HEK293 (cell line): Measurements from ENCODE around the gene SERTAD4.

Experiments
- CTCF ChIA-PET: fragments of 350-600 bp; formaldehyde crosslinking; extraction: SDS; loops from one replicate; lab custom pipeline; 2021; ENCODE audit warnings: antibody characterized with exemption; lab: Yijun Ruan, JAX
- POLR2A ChIA-PET: fragments of 300-600 bp; formaldehyde crosslinking; extraction: SDS; loops from one replicate; lab custom pipeline; 2020; ENCODE audit warnings: antibody characterized with exemption, inconsistent platforms; lab: Yijun Ruan, JAX
- H3K27ac ChIP-seq: fragments of 200-500 bp; sonication (Bioruptor generic); 2 replicates; pipeline ENCODE4 v1.5.1; 2014; ENCODE audit warnings: low read depth, low read length, control low read depth, inconsistent platforms; ENCODE audit errors: extremely low read depth
- H3K36me3 ChIP-seq, 2 experiments: fragments of 200-500 bp in 1 of 2; sonication (Bioruptor generic) in 1 of 2; 1 replicate in 1 of 2; 2 replicates in 1 of 2; pipeline ENCODE4 v1.5.1; 2014 to 2017; ENCODE audit warnings: inconsistent platforms in 2 of 2, low read length in 2 of 2; ENCODE audit not compliant: control insufficient read depth in 2 of 2, insufficient read depth in 1 of 2
- H3K4me1 ChIP-seq: fragments of 200-500 bp; sonication (Bioruptor generic); 2 replicates; pipeline ENCODE4 v1.5.1; 2014; ENCODE audit warnings: mild to moderate bottlenecking, low read length, inconsistent platforms; ENCODE audit not compliant: control insufficient read depth, insufficient read depth
- H3K4me3 ChIP-seq: 2 replicates; pipeline ENCODE4 v1.5.1; 2011; ENCODE audit warnings: low read depth, mild to moderate bottlenecking, control low read depth, low read length, moderate library complexity
- H3K9me3 ChIP-seq: fragments of 200-500 bp; sonication (Bioruptor generic); 2 replicates; pipeline ENCODE4 v1.5.1; 2014; ENCODE audit warnings: low read depth, low read length, inconsistent platforms; ENCODE audit not compliant: control insufficient read depth, insufficient read depth
- GLIS2 ChIP-seq: fragments of 450-650 bp; formaldehyde crosslinking; IDR thresholded peaks from 2 replicates; pipeline ENCODE4 v1.5.1; 2016; ENCODE audit warnings: missing biosample characterization, missing genetic modification characterization
- IKZF3 ChIP-seq: fragments of 450-650 bp; IDR thresholded peaks from 2 replicates; pipeline ENCODE4 v1.5.0; 2018; ENCODE audit warnings: missing biosample characterization, mild to moderate bottlenecking, missing genetic modification characterization, moderate library complexity
- KLF8 ChIP-seq: fragments of 450-650 bp; formaldehyde crosslinking; IDR thresholded peaks from 2 replicates; pipeline ENCODE4 v1.5.1; 2016; ENCODE audit warnings: missing biosample characterization, missing genetic modification characterization
- PRDM1 ChIP-seq: fragments of 450-650 bp; formaldehyde crosslinking; IDR thresholded peaks from 2 replicates; pipeline ENCODE4; 2016; ENCODE audit warnings: missing biosample characterization, missing genetic modification characterization
- SP7 ChIP-seq: fragments of 450-650 bp; formaldehyde crosslinking; IDR thresholded peaks from 2 replicates; pipeline ENCODE4 v1.5.1; 2016; ENCODE audit warnings: missing biosample characterization, missing genetic modification characterization
- TRIM28 ChIP-seq: IDR thresholded peaks from 2 replicates; pipeline ENCODE4 v1.6.1; 2011; ENCODE audit warnings: low read length, control low read depth, borderline replicate concordance
- ZBTB48 ChIP-seq: fragments of 450-650 bp; formaldehyde crosslinking; IDR thresholded peaks from 2 replicates; pipeline ENCODE4 v1.5.1; 2016; ENCODE audit warnings: missing biosample characterization, missing genetic modification characterization
- ZFP3 ChIP-seq: fragments of 450-650 bp; formaldehyde crosslinking; IDR thresholded peaks from 2 replicates; pipeline ENCODE4 v1.5.1; 2016; ENCODE audit warnings: low read depth, missing biosample characterization, missing genetic modification characterization
- ZNF10 ChIP-seq: fragments of 450-650 bp; formaldehyde crosslinking; IDR thresholded peaks from 2 replicates; pipeline ENCODE4 v1.5.1; 2017; ENCODE audit warnings: missing biosample characterization, missing genetic modification characterization
- ZNF19 ChIP-seq: fragments of 450-650 bp; formaldehyde crosslinking; IDR thresholded peaks from 2 replicates; pipeline ENCODE4; 2016; ENCODE audit warnings: missing biosample characterization, missing genetic modification characterization, low read depth
- ZNF202 ChIP-seq: fragments of 450-650 bp; formaldehyde crosslinking; IDR thresholded peaks from 2 replicates; pipeline ENCODE4 v1.5.1; 2016; ENCODE audit warnings: missing biosample characterization, missing genetic modification characterization, borderline replicate concordance
- ZNF23 ChIP-seq: fragments of 450-650 bp; formaldehyde crosslinking; IDR thresholded peaks from 2 replicates; pipeline ENCODE4 v1.5.1; 2016; ENCODE audit warnings: missing biosample characterization, missing genetic modification characterization, borderline replicate concordance
- ZNF274 ChIP-seq, 2 experiments: fragments of 200-500 bp in 1 of 2; fragments of 450-650 bp in 1 of 2; sonication (Bioruptor generic) in 1 of 2; formaldehyde crosslinking in 1 of 2; IDR thresholded peaks; 2 replicates each; pipeline versions ENCODE4 v1.5.1 to v1.6.1; 2014 to 2016; ENCODE audit warnings: borderline replicate concordance in 1 of 2, inconsistent platforms in 1 of 2, low read length in 1 of 2, missing biosample characterization in 1 of 2, missing genetic modification characterization in 1 of 2
- ZNF324 ChIP-seq: fragments of 450-650 bp; formaldehyde crosslinking; IDR thresholded peaks from 2 replicates; pipeline ENCODE4 v1.5.1; 2016; ENCODE audit warnings: missing biosample characterization, missing genetic modification characterization
- ZNF521 ChIP-seq: fragments of 450-650 bp; formaldehyde crosslinking; IDR thresholded peaks from 2 replicates; pipeline ENCODE4 v1.5.1; 2017; ENCODE audit warnings: missing biosample characterization, mild to moderate bottlenecking, missing genetic modification characterization
- ZNF530 ChIP-seq: fragments of 450-650 bp; formaldehyde crosslinking; IDR thresholded peaks from 2 replicates; pipeline ENCODE4 v1.5.1; 2016; ENCODE audit warnings: low read depth, missing biosample characterization, missing genetic modification characterization
- ZNF624 ChIP-seq: fragments of 450-650 bp; formaldehyde crosslinking; IDR thresholded peaks from 2 replicates; pipeline ENCODE4 v1.5.1; 2017; ENCODE audit warnings: missing biosample characterization, missing genetic modification characterization
- ZNF664 ChIP-seq: fragments of 450-650 bp; formaldehyde crosslinking; IDR thresholded peaks from 2 replicates; pipeline ENCODE4 v1.5.1; 2016; ENCODE audit warnings: missing biosample characterization, missing genetic modification characterization
- ZNF792 ChIP-seq: fragments of 450-650 bp; formaldehyde crosslinking; IDR thresholded peaks from 2 replicates; pipeline ENCODE4 v1.5.1; 2016; ENCODE audit warnings: missing biosample characterization, missing genetic modification characterization
- ZNF837 ChIP-seq: fragments of 450-650 bp; formaldehyde crosslinking; IDR thresholded peaks from 2 replicates; pipeline ENCODE4 v1.5.1; 2016; ENCODE audit warnings: missing biosample characterization, missing genetic modification characterization
- TF ChIP-seq, protein P1 (sequence below): fragments of 450-650 bp; formaldehyde crosslinking; IDR thresholded peaks from 2 replicates; pipeline ENCODE4 v1.5.1; 2016; ENCODE audit warnings: missing biosample characterization, missing genetic modification characterization, low read depth
- TF ChIP-seq, protein P2 (sequence below): fragments of 450-650 bp; formaldehyde crosslinking; IDR thresholded peaks from 2 replicates; pipeline ENCODE4 v1.5.1; 2016; ENCODE audit warnings: missing biosample characterization, missing genetic modification characterization
- TF ChIP-seq, protein P3 (sequence below): fragments of 450-650 bp; formaldehyde crosslinking; IDR thresholded peaks from 2 replicates; pipeline ENCODE4 v1.5.1; 2017; ENCODE audit warnings: missing biosample characterization, mild to moderate bottlenecking, missing genetic modification characterization, moderate library complexity
- TF ChIP-seq, protein P4 (sequence below): fragments of 450-650 bp; formaldehyde crosslinking; IDR thresholded peaks from 2 replicates; pipeline ENCODE4 v1.5.1; 2017; ENCODE audit warnings: missing biosample characterization, missing genetic modification characterization
- TF ChIP-seq, protein P5 (sequence below): fragments of 450-650 bp; formaldehyde crosslinking; IDR thresholded peaks from 2 replicates; pipeline ENCODE4; 2016; ENCODE audit warnings: missing biosample characterization, missing genetic modification characterization
- TF ChIP-seq, protein P6 (sequence below): fragments of 450-650 bp; formaldehyde crosslinking; IDR thresholded peaks from 2 replicates; pipeline ENCODE4 v1.5.1; 2016; ENCODE audit warnings: missing biosample characterization, missing genetic modification characterization

The SERTAD4 gene

DNA sequence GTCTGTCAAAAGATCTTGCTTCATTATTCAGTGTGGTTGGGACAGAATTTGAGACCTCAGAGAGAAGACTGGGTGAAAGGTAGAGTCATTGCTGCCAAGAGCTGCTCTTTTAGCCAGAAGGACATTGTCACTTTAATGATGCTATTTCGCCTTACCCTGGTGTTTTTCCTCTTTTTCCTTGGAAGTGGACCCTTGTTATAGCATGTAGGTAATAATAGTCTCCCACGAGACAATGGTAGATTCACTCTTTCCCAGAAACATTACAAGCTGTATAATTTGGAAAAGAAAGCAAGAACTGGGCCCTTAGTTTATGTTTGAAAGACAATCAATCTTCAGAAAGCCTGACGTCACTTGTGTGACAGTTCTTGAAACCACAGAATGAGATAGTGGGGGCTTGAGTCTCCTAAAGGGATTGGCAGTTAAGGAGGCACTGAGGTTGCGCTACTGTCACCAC lies 3.8 kb downstream of the SERTAD4 start:
- Histone ChIP-seq H3K27ac (peak overlapping the region; percentile 99), H3K36me3 (peaks cover 11 to 12% of the 10 kb centered on the region in 2 experiments; a peak in 2 of 3 replicates), H3K4me1 (peaks cover 49% of the 10 kb centered on the region), H3K4me3 (no peak overlapping the region), H3K9me3 (no peaks in the 10 kb centered on the region)
- POLR2A ChIA-PET = interaction anchor here (0.7 to 2.0 kb wide), 7 partner anchors 10 to 95 kb away, joined by 3 to 7 read pairs (median 4); no protein-coding TSS in a partner anchor
- CTCF ChIA-PET = interaction anchor here (1.0 to 1.9 kb wide), 2 partner anchors 56 to 74 kb away, joined by 4 to 9 read pairs; no protein-coding TSS in a partner anchor
- TF ChIP-seq, protein P1, sequence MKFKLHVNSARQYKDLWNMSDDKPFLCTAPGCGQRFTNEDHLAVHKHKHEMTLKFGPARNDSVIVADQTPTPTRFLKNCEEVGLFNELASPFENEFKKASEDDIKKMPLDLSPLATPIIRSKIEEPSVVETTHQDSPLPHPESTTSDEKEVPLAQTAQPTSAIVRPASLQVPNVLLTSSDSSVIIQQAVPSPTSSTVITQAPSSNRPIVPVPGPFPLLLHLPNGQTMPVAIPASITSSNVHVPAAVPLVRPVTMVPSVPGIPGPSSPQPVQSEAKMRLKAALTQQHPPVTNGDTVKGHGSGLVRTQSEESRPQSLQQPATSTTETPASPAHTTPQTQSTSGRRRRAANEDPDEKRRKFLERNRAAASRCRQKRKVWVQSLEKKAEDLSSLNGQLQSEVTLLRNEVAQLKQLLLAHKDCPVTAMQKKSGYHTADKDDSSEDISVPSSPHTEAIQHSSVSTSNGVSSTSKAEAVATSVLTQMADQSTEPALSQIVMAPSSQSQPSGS (tag by site-specific recombination) = peak; percentile 99
- TF ChIP-seq ZNF664 (no peak; the same call in 1 of the 2 replicates), ZNF202 (no peak), ZNF530 (no peak), PRDM1 (tag by site-specific recombination) (peak; percentile 25; the same call in 1 of the 2 replicates), TRIM28 (peak; percentile 60), ZBTB48 (tag by site-specific recombination) (peak; percentile 79), ZFP3 (tag by site-specific recombination) (no peak), ZNF324 (peak; percentile 89), KLF8 (tag by site-specific recombination) (peak; percentile 78), ZNF792 (tag by site-specific recombination) (no peak), ZNF274 (IDR thresholded peaks at IDR 0.05; ENCODE audit: low read length) (no peak), ZNF274 (tag by site-specific recombination; IDR thresholded peaks at IDR 0.05; ENCODE audit: borderline replicate concordance) (no peak), ZNF624 (no peak), ZNF837 (0 out of 2 replicates have a peak, but pooled peaks have one; percentile 53), ZNF23 (tag by site-specific recombination) (no peak), SP7 (tag by site-specific recombination) (peak; percentile 99), GLIS2 (tag by site-specific recombination) (peak; percentile 45), ZNF521 (tag by site-specific recombination) (no peak), IKZF3 (tag by site-specific recombination) (peak; percentile 92), ZNF10 (tag by site-specific recombination) (peak; percentile 31; the same call in 1 of the 2 replicates), ZNF19 (tag by site-specific recombination) (no peak)
- TF ChIP-seq, protein P2, sequence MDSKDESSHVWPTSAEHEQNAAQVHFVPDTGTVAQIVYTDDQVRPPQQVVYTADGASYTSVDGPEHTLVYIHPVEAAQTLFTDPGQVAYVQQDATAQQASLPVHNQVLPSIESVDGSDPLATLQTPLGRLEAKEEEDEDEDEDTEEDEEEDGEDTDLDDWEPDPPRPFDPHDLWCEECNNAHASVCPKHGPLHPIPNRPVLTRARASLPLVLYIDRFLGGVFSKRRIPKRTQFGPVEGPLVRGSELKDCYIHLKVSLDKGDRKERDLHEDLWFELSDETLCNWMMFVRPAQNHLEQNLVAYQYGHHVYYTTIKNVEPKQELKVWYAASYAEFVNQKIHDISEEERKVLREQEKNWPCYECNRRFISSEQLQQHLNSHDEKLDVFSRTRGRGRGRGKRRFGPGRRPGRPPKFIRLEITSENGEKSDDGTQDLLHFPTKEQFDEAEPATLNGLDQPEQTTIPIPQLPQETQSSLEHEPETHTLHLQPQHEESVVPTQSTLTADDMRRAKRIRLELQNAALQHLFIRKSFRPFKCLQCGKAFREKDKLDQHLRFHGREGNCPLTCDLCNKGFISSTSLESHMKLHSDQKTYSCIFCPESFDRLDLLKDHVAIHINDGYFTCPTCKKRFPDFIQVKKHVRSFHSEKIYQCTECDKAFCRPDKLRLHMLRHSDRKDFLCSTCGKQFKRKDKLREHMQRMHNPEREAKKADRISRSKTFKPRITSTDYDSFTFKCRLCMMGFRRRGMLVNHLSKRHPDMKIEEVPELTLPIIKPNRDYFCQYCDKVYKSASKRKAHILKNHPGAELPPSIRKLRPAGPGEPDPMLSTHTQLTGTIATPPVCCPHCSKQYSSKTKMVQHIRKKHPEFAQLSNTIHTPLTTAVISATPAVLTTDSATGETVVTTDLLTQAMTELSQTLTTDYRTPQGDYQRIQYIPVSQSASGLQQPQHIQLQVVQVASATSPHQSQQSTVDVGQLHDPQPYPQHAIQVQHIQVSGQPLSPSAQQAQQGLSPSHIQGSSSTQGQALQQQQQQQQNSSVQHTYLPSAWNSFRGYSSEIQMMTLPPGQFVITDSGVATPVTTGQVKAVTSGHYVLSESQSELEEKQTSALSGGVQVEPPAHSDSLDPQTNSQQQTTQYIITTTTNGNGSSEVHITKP (tag by site-specific recombination) = peak; percentile 59
- TF ChIP-seq, protein P3, sequence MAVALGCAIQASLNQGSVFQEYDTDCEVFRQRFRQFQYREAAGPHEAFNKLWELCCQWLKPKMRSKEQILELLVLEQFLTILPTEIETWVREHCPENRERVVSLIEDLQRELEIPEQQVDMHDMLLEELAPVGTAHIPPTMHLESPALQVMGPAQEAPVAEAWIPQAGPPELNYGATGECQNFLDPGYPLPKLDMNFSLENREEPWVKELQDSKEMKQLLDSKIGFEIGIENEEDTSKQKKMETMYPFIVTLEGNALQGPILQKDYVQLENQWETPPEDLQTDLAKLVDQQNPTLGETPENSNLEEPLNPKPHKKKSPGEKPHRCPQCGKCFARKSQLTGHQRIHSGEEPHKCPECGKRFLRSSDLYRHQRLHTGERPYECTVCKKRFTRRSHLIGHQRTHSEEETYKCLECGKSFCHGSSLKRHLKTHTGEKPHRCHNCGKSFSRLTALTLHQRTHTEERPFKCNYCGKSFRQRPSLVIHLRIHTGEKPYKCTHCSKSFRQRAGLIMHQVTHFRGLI = no peak; the same call in 1 of the 2 replicates
- TF ChIP-seq, protein P4, sequence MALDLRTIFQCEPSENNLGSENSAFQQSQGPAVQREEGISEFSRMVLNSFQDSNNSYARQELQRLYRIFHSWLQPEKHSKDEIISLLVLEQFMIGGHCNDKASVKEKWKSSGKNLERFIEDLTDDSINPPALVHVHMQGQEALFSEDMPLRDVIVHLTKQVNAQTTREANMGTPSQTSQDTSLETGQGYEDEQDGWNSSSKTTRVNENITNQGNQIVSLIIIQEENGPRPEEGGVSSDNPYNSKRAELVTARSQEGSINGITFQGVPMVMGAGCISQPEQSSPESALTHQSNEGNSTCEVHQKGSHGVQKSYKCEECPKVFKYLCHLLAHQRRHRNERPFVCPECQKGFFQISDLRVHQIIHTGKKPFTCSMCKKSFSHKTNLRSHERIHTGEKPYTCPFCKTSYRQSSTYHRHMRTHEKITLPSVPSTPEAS (tag by site-specific recombination) = no peak
- TF ChIP-seq, protein P5, sequence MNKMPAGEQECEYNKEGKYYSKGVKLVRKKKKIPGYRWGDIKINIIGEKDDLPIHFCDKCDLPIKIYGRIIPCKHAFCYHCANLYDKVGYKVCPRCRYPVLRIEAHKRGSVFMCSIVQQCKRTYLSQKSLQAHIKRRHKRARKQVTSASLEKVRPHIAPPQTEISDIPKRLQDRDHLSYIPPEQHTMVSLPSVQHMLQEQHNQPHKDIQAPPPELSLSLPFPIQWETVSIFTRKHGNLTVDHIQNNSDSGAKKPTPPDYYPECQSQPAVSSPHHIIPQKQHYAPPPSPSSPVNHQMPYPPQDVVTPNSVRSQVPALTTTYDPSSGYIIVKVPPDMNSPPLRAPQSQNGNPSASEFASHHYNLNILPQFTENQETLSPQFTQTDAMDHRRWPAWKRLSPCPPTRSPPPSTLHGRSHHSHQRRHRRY (tag by site-specific recombination) = no peak
- TF ChIP-seq, protein P6, sequence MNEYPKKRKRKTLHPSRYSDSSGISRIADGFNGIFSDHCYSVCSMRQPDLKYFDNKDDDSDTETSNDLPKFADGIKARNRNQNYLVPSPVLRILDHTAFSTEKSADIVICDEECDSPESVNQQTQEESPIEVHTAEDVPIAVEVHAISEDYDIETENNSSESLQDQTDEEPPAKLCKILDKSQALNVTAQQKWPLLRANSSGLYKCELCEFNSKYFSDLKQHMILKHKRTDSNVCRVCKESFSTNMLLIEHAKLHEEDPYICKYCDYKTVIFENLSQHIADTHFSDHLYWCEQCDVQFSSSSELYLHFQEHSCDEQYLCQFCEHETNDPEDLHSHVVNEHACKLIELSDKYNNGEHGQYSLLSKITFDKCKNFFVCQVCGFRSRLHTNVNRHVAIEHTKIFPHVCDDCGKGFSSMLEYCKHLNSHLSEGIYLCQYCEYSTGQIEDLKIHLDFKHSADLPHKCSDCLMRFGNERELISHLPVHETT (tag by site-specific recombination) = peak; percentile 93; the same call in 1 of the 2 replicates
